PFSK-1 (cell line): ENCODE results near the gene DISC1.

Experiments
- FOXP2 ChIP-seq: optimal IDR thresholded peaks from 2 replicates; pipeline ENCODE3; 2011; ENCODE audit warnings: borderline replicate concordance, control low read depth, inconsistent platforms; ENCODE audit not compliant: insufficient read depth; ENCODE audit errors: extremely low read length, extremely low read depth
- POLR2AphosphoS5 ChIP-seq: IDR thresholded peaks from 2 replicates; pipeline ENCODE4 v1.6.1; 2012; ENCODE audit warnings: low read depth, mild to moderate bottlenecking, control low read depth, low read length, moderate library complexity
- REST ChIP-seq, 2 experiments: IDR thresholded peaks; 2 replicates each; pipeline versions ENCODE4 v1.6.1 to v1.8.0; 2011 to 2012; ENCODE audit warnings: low read depth in 2 of 2, low read length in 2 of 2, control low read depth in 1 of 2, inconsistent platforms in 1 of 2, mild to moderate bottlenecking in 1 of 2, moderate library complexity in 1 of 2; ENCODE audit not compliant: insufficient read depth in 1 of 2
- SIN3A ChIP-seq: IDR thresholded peaks from 2 replicates; pipeline ENCODE4 v1.6.1; 2012; ENCODE audit warnings: mild to moderate bottlenecking, low read length, moderate library complexity, borderline replicate concordance; ENCODE audit not compliant: insufficient read depth
- TAF1 ChIP-seq: IDR thresholded peaks from 2 replicates; pipeline ENCODE4 v1.6.1; 2012; ENCODE audit warnings: low read length, control low read depth, borderline replicate concordance; ENCODE audit not compliant: insufficient read depth

GRCh38 chr1:231632119-231632518 is 5.5 kb downstream of the DISC1 start:
- TF ChIP-seq REST (IDR thresholded peaks at IDR 0.05; ENCODE audit: insufficient read depth in 1 of 2, low read depth in 2 of 2, low read length in 2 of 2) (no peak), SIN3A (no peak), TAF1 (no peak), POLR2AphosphoS5 (no peak), FOXP2 (no peak)
